ENCODE measurements around the gene C5orf63. TPM values are rescaled to one million over a fixed set of nuclear protein-coding genes. Genes with fewer than 3 reads are reported as not detected.
A peak's percentile ranks its signal among the peaks of the same experiment; 100 is the strongest.

C5orf63 gene
- total and polyA plus RNA-seq, 10 of the 15 experiments (the other 5 are each of a cell fraction or from before 2014, with no cell fraction given) = 8.7 to 54.3 (median 11.9) TPM

GRCh38 chr5:127030259-127031146 lies 42.8 kb downstream of the C5orf63 start, which contains the start of gene MARCHF3 (continued):
- no peak for TF ChIP-seq RCOR1 (conservative IDR thresholded peaks at IDR 0.05; ENCODE audit: low read depth, low read length)
- peak; percentile 76 for TF ChIP-seq CREM (IDR thresholded peaks at IDR 0.05; ENCODE audit: low read depth)
- TF ChIP-seq POLR2AphosphoS5 (IDR thresholded peaks at IDR 0.05; ENCODE audit: low read length) = peak; percentile 93
- TF ChIP-seq POLR2A (IDR thresholded peaks at IDR 0.05; ENCODE audit: low read depth, low read length) = peak; percentile 95
- TF ChIP-seq HCFC1 (IDR thresholded peaks at IDR 0.05; ENCODE audit: low read length) = no peak
- peak; percentile 71; the same call in 1 of the 2 replicates for TF ChIP-seq RB1 (IDR thresholded peaks at IDR 0.05; ENCODE audit: borderline replicate concordance)
- no peak for TF ChIP-seq BCL11A (IDR thresholded peaks at IDR 0.05; ENCODE audit: low read depth, low read length)
- peak; percentile 89; the same call in 1 of the 2 replicates for TF ChIP-seq CREB1 (IDR thresholded peaks at IDR 0.05; ENCODE audit: low read depth)
- no peak for TF ChIP-seq SUZ12 (IDR thresholded peaks at IDR 0.05; ENCODE audit: unreplicated experiment)
- no peak for TF ChIP-seq EED (IDR thresholded peaks at IDR 0.05; ENCODE audit: low read depth)

- peaks cover 6% of the 10 kb centered on the region for H3K4me1 ChIP-seq (ENCODE audit: control insufficient read depth, insufficient read depth, low read length)
- DNase-seq (ENCODE audit: low read depth, low spot score) (no peak), FAIRE-seq (peak; percentile 88), ATAC-seq (peak; percentile 53)
- BruUV-seq (replicated peaks) = TSS peak; percentile 58
- intact Hi-C loops (cut with micrococcal nuclease; ENCODE audit: unreplicated experiment) = loop anchor here (2.0 to 10.0 kb wide), 4 partner anchors 15 to 185 kb away; no protein-coding TSS in a partner anchor
- H3K9ac ChIP-seq (ENCODE audit: control insufficient read depth, insufficient read depth, low read length) = peak overlapping the region; percentile 77
- in situ Hi-C loops (cut with MboI) = no loop called here
- 2% methylated on average over 48 of the region's 51 CpGs for WGBS (ENCODE audit: insufficient coverage, insufficient replicate concordance, low lambda C conversion rate, missing lambda C conversion rate)
- H3K36me3 ChIP-seq (ENCODE audit: control insufficient read depth in 2 of 2, insufficient read depth in 2 of 2, low read length in 1 of 2) = no peaks in the 10 kb centered on the region
- ChIA-PET POLR2A (interaction anchor here (0.6 to 7.5 kb wide), 6 partner anchors 9 to 252 kb away, joined by 4 to 114 read pairs (median 6); partner anchors contain the start of gene LMNB1), CTCF (interaction anchor here (0.7 to 2.1 kb wide), 8 partner anchors 10 to 344 kb away, joined by 3 to 10 read pairs (median 5); no protein-coding TSS in a partner anchor), SMC1A (ENCODE audit: uncharacterized antibody, unreplicated experiment) (interaction anchor here (0.8 to 8.0 kb wide), 13 partner anchors 9 to 372 kb away, joined by 3 to 156 read pairs (median 4); no protein-coding TSS in a partner anchor), RAD21 (ENCODE audit: unreplicated experiment) (interaction anchor here (1.1 to 6.8 kb wide), 13 partner anchors 9 to 353 kb away, joined by 3 to 107 read pairs (median 5); partner anchors contain the start of gene C5orf63)
- H3K4me2 ChIP-seq (ENCODE audit: control insufficient read depth, insufficient read depth) = peak overlapping the region; percentile 98
- no peaks in the 10 kb centered on the region for H3K27me3 ChIP-seq (replicated peaks in 1 of 2; ENCODE audit: control insufficient read depth in 2 of 2, insufficient read depth in 2 of 2, low read length in 1 of 2)
- peak overlapping the region; percentile 99 for H2AFZ ChIP-seq (ENCODE audit: control insufficient read depth, low read depth, low read length)
- peaks cover 2% of the 10 kb centered on the region for H3K79me2 ChIP-seq (ENCODE audit: control insufficient read depth, insufficient read depth, low read length)
- no peaks in the 10 kb centered on the region for H4K20me1 ChIP-seq (ENCODE audit: control insufficient read depth, insufficient read depth)
- no peaks in the 10 kb centered on the region for H3K9me3 ChIP-seq (replicated peaks; ENCODE audit: control insufficient read depth, insufficient read depth, low read length)
- H3K27ac ChIP-seq (ENCODE audit: control insufficient read depth, insufficient read depth) = peak overlapping the region; percentile 46; the same call in 1 of the 2 replicates
- H3K4me3 ChIP-seq = peak overlapping the region; percentile 89
- TF ChIP-seq GATAD2B (conservative IDR thresholded peaks at IDR 0.05; ENCODE audit: low read depth) (0 out of 2 replicates have a peak, but pooled peaks have one; percentile 19), LARP7 (IDR thresholded peaks at IDR 0.05) (peak; percentile 55; the same call in 1 of the 2 replicates), CHD1 (IDR thresholded peaks at IDR 0.05; ENCODE audit: low read depth, low read length) (peak; percentile 43; the same call in 1 of the 2 replicates), RAD21 (IDR thresholded peaks at IDR 0.05; ENCODE audit: insufficient read depth, low read depth, low read length) (peak; percentile 24; the same call in 1 of the 2 replicates), SREBF1 (IDR thresholded peaks at IDR 0.05; ENCODE audit: low read length) (no peak), SMC3 (IDR thresholded peaks at IDR 0.05; ENCODE audit: borderline replicate concordance, low read length) (peak; percentile 23; the same call in 1 of the 2 replicates), ZSCAN29 (IDR thresholded peaks at IDR 0.05) (no peak)
- TF ChIP-seq, protein P1, sequence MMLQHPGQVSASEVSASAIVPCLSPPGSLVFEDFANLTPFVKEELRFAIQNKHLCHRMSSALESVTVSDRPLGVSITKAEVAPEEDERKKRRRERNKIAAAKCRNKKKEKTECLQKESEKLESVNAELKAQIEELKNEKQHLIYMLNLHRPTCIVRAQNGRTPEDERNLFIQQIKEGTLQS (IDR thresholded peaks at IDR 0.05; ENCODE audit: borderline replicate concordance, extremely low read depth, low read depth, low read length) = no peak
- TF ChIP-seq, protein P2, sequence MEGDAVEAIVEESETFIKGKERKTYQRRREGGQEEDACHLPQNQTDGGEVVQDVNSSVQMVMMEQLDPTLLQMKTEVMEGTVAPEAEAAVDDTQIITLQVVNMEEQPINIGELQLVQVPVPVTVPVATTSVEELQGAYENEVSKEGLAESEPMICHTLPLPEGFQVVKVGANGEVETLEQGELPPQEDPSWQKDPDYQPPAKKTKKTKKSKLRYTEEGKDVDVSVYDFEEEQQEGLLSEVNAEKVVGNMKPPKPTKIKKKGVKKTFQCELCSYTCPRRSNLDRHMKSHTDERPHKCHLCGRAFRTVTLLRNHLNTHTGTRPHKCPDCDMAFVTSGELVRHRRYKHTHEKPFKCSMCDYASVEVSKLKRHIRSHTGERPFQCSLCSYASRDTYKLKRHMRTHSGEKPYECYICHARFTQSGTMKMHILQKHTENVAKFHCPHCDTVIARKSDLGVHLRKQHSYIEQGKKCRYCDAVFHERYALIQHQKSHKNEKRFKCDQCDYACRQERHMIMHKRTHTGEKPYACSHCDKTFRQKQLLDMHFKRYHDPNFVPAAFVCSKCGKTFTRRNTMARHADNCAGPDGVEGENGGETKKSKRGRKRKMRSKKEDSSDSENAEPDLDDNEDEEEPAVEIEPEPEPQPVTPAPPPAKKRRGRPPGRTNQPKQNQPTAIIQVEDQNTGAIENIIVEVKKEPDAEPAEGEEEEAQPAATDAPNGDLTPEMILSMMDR (IDR thresholded peaks at IDR 0.05 in 2 of 3, conservative IDR thresholded peaks at IDR 0.05 in 1 of 3; ENCODE audit: control insufficient read depth in 2 of 3, extremely low read depth in 1 of 3, insufficient read depth in 1 of 3, low read depth in 3 of 3, low read length in 3 of 3) = peak; percentile 14 to 39 (median 36); a peak in 4 of 6 replicates
Measured at GRCh38 chr5:127029581-127030258, 43.6 kb downstream of the C5orf63 start.

Data from GM12878 (cell line).